HG02588 (cell line): ENCODE results near the gene PDCD10.

Experiments
- ATAC-seq: cut with Tn5 transposase; IDR thresholded peaks from one replicate; pipeline ENCODE4 v1.9.1; 2021; ENCODE audit warnings: mild to moderate bottlenecking, moderate library complexity; ENCODE audit not compliant: unreplicated experiment

Gene PDCD10

DNA sequence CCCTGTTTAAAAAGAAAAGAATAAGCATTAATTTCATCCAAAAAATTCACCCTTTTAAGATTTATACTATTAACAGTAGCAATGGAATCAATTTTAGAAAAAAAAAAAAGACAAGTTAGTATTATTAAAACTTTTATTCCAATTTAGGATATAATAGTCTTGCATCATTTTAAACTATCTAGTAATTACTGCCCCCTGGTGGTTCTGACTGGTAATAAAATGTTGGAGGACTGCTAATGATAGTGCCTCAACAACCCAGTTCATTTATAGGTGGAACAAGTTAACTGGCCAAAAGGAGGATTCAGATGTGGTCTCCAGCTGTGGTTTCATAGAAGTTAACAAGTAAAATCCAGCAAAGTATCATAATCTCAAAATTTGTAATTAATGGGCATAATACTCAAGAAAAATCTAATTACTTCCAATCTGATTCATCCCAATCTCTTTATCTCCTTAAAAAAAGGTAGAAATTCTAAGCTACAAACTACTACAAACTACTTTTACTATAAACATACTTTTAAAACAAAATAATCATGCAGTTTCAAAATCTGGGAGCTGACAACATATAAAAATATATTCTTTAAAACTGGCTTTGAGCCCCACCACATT lies 50.2 kb downstream of the PDCD10 start:
- peak; percentile 83 for ATAC-seq

DNA sequence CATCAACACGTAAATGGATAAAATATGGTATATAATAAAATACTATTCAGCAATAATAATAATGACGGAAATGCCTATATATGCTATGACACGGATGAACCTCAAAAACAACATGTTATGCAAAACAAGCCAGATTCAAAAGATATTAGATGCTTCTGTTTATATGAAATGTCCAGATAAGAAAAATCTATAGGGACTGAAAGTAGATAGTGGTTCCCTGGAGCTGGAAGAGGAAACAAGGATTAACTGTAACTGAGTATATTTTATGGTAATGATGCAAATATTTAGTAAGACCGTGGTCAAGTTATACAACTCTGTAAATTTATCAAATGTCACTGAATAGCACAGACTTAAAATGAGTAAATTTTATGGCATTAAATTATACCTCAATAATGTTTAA lies 55.2 kb downstream of the PDCD10 start:
- no peak for ATAC-seq

DNA sequence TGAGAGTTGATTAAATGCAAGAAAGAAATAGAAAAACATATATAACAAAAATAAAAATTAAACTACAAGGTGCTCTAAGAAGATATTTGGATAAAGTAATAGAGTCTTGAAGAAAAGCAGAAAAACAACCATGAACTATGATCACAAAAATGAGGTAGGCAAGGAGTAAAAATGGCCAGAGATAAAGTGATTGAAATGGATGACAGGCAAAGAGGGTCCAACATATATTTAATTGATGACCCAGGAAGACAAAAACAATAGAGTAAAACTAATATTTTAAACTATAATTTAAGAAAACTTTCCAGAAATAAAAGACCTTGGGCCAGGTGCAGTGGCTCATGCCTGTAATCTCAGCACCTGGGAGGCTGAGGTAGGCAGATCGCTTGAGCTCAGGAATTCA lies 58.8 kb downstream of the PDCD10 start:
- no peak for ATAC-seq

DNA sequence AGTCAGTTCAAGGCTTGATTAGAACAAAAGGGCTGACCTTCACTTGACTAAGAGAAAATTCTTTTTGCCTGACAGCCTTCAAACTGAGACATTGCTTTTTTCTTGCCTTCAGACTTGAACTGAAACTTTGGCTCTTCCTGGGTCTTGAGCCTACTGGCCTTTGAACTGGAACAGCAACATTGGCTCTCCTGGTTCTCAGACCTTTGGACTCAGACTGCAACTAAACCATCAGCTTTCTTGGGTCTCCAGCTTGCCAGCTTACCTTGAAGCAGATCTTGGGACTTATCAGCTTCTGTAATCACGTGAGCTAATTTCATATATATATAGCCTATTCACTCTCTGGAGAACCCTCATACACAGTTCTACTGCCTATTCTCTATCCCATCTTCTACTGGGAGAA lies 61.5 kb downstream of the PDCD10 start:
- no peak for ATAC-seq

DNA sequence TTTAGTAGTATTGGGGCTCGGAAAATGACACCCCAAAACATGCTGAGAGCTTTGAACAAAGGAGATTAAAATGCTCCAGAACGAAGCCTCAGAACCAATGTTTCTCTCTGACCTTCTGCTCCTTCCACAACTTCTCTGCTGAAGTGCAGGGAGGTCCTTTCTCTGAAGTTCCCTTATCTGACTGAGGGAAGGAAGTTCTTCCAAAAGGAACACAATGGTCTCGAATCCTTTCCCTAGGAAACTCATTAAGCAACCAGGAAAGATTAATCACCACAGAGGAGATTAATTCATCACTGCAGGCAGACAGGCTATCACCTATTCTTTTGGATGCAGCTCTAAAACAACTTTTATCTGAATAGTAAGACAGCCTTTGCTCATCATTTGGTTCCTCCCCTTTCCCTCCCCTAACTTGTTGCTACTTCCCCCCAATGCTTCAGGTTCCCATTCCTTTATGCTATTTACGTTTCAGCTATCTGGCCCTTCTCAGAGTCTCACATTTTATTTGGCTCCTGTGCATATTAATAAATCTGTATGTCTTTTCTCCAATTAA lies 62.7 kb downstream of the PDCD10 start:
- ATAC-seq: no peak

DNA sequence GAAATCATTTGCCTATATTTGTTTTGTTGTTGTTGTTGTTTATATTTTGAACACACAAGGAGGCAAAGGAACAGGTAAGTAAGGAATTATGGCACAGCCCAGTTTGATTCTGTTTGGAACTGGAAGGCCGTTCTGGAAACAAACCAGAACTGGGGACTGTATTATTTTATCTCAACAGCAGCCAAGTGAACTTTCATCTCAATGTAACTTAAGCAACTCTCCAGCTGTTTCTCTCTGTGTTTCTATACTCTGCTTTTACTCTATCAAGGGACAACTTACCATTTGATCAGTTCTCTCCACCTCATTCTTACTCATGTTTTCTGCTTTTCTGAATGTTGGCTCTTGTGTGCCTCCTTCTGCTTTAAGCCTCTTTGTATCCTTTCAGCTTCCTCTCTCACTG lies 65.0 kb downstream of the PDCD10 start:
- no peak for ATAC-seq

DNA sequence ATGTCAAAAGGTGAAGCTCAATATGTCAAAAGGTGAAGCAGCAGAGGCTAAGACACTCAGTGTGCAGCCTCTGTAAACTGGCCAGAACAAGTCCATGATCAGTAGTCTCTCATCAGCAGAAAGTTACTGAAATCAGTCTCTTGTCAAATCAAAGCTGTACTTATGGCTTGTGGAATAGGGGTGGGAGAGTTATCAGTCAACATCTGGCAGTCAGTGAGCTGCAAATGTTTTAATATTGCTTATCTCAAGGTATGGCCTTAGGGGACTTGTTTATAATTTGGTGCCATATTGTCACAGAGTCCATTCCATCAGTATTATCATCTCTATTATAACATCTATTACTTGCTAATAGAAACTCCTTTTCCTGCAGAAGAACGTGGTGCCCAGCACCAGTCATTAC lies 66.0 kb downstream of the PDCD10 start:
- ATAC-seq: no peak

DNA sequence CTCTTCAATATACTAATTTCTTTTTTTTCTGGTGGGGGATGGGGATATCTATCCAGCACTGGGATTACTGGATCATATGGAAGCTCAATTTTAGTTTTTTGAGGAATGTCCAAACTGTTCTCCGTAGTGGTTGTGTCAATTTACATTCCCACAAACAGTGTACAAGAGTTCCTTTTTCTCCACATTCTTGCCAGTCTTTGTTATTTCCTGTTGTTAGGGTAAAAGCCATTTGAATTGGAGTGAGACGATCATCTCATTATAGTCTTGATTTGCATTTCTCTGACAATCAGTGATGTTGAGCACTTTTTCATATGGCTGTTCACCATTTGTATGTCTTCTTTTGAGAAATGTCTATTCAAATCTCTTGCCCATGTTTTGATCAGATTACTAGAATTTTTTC lies 68.1 kb downstream of the PDCD10 start:
- ATAC-seq: no peak

DNA sequence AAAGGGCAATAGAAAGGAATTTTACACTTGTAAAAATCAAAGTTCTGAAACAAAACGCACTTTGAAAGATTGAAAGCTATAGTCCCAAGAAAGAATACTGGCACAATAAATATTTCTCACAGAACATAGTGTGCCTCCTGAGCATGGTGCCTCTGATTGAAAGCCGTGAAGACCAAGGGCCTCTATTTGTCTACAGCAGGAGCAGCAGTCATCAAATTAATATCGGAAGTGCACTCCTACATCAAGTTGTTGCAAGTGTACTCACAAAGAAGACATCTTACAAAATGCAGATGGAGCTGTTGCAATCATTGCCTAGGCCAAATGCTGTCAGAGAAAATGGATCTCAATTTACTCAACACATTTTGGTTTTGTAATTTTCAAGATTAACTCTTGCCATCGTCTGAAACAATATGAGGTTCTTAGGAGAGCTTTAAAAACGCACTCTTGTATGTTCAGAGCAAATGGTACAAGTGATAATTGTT lies 71.7 kb downstream of the PDCD10 start:
- no peak for ATAC-seq

DNA sequence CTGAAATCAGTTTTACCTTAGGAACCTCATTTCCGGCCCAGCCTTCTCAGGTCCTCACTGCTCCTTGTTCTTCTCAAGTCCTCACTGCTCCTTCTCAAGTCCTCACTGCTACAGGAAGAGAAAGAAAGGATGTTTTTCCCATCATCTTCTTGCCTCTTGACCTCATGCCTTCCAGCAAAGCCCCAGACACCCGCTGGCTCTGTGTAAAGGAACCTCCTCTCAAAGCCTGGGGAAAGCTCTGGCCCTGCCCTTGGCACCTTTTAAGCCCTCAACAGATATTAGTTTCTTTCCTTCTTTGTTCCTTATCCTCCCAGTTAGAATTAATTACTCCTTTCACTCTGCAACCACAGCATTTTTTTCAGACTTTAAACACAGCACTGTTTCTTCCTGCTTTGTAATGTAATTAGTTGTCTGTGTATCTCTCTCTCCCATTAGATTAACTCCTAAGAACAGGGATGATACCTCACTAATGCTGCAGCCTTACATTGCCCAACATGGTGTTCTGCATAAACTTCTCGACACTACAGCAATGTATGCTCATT lies 76.9 kb downstream of the PDCD10 start:
- no peak for ATAC-seq

DNA sequence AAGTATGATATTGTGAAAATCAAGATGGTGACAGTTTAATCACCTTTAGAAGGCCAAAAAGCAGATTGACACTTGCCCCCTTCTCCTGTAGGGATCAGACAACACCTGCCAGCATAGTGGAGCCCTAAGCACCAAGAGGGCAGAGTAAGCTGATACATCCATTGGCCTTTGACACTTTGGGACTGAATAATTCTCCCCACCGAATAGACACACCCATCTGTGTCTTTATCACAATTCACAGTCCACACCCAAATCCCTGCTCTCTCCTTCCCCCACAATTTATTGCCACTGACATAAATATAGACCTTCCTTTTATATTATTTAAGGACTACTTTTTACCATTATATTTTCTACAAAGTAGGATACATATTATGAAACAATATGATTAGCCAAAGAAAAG lies 77.9 kb downstream of the PDCD10 start:
- ATAC-seq: no peak

DNA sequence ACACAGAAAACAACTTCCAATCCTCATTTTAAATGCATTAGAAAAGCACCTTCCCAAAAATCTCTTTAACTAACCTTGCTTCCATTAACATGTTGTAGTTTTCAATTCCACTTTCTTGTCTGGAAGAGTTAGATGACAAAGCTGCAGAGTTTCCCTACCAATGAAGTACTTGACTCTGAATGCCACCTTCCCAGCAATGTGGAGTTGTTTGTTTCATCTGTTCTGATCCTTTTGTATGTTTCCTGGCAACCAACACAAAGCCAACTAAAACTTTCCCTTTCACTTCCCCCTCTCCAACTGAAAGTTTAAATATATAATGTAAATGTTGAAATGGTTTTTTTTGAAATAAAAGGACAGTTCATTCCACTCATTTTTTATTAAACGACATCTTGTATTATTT lies 80.9 kb downstream of the PDCD10 start, which contains the start of gene WDR49:
WDR49 (minus strand) TSS at position 183 of the 400 bp plus-strand sequence. CDS start 517 bp downstream, outside the sequence.
- no peak for ATAC-seq

DNA sequence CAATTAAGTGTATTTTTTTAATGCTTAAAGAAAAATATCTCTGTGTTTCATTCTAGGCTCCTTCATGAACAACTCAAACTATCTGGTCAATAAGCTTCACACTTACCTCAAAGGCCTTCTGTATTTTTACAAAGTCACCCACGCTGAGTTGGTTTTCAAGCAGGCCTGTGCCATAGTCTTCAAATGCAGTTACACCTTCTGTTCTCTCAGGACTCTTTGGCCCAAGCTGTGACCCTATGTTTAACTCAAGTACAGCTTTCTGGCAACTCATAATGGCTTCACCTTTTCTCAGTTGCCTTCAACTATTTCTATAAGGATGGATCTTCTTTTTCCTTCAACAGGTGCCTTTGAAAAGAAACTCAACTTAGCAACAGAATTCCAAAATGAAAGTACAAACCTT lies 81.5 kb downstream of the PDCD10 start:
- no peak for ATAC-seq

DNA sequence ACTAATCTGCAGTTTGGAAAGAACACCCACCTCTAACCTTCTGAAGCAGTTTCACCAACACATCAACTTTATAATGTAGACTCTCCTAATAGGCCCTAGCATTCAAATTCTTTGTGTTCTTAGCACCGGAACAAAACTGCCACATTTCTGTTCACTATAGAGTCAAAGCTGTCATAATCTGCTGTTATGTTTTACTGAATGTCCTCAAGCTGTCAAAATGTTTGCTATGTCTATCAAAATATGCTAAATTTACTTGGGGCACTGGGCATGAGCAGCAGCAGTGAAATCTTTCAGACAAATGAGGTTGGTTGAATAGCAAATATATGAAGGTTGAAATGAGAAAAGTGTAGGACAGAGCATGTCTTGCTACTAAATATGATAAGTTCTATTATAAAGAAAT lies 82.9 kb downstream of the PDCD10 start:
- no peak for ATAC-seq

DNA sequence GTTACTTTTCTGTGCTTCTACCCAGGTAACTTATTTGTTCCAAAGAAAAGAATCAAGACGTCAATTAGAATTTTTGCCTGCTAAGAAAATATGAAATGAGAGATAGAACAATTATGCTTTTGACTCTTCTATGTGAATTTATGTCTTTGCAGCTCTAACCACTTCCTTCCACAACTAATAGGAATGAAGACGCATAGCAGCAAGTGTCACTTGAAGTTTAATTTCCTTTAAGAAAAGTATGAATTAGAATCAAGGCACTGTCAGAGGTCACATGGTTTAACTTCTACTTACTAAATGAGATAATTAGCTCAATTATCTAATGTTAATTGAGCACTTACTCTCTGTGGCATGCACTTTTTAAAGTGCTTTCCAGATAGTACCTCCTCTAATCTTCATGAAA lies 84.2 kb downstream of the PDCD10 start:
- ATAC-seq: no peak

DNA sequence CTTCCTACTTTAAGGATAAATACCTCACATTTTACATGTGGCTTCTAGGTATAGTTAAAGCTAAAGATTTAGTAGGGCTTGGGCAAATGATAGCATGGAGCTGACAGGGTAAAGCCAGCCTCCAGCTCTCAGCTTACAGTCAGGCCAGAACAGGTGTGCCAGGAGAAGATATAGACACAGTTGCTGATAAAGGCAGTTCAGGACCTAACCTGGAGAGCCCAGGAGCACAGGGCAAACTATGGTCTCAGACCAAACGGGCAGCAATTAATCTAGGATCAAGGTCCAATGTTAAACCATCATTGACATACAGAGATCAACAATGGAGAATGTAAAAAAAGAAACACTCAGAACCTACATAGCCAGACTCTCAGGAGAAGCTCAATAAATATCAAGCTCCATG lies 84.9 kb downstream of the PDCD10 start:
- no peak for ATAC-seq

DNA sequence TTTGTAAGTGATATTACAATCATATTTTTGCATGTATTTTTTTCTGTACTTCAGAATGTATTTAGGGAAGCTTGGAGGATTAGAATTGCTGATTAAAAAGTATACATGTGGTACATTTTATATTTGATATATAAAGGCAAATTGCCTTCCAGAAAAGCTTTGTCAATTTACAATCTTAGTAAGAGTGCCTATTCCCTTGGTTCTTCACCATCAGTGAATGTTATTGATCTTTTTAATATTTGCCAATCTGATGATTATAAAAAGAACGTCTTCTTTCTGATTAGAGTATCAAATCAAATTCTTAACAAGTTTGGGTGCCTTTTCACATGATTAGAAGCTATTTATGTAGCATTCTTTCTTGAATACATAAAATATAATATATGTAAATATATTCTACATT lies 90.1 kb downstream of the PDCD10 start:
- no peak for ATAC-seq
